Bronchial epithelial cell (primary cell): ENCODE measurements around the gene SPNS2. TPM values are rescaled to one million over a fixed set of nuclear protein-coding genes. Genes with fewer than 3 reads are reported as not detected.

Experiments
- DNase-seq: peaks from one replicate; pipeline ENCODE4 v3.0.0-alpha.2; 2010; ENCODE audit warnings: low read depth
- FAIRE-seq: peaks from 2 replicates; lab custom pipeline; 2011; peaks lifted over from hg19 to GRCh38; lab: Jason Lieb, UNC
- H3K27me3 ChIP-seq: 2 replicates; pipeline ENCODE4 v1.5.1; 2011; ENCODE audit warnings: low read length; ENCODE audit not compliant: control insufficient read depth, insufficient read depth
- H3K36me3 ChIP-seq: 2 replicates; pipeline ENCODE4 v1.5.1; 2011; ENCODE audit warnings: low read length; ENCODE audit not compliant: control insufficient read depth, insufficient read depth
- H3K4me3 ChIP-seq: 2 replicates; pipeline ENCODE4 v1.5.1; 2011; ENCODE audit warnings: mild to moderate bottlenecking, low read depth, low read length, control low read depth
- CTCF ChIP-seq: IDR thresholded peaks from 2 replicates; pipeline ENCODE4 v1.5.1; 2011; ENCODE audit warnings: mild to moderate bottlenecking, moderate library complexity, low read length, control low read depth, inconsistent platforms; ENCODE audit not compliant: insufficient read depth, severe bottlenecking
- total RNA-seq: library from RNA; depleted of rRNA; stranded (reverse); fragments of >200 nt; gene quantifications from 2 replicates; pipeline ENCODE4 v1.2.1, GENCODE V29; 2014

The SPNS2 gene
- total RNA-seq, 1 donor from 2014 or later = 3.9 TPM

GRCh38 chr17:4573115-4573514 is 74.4 kb downstream of the SPNS2 start:
- FAIRE-seq = no peak

GRCh38 chr17:4573669-4574068 is 75.0 kb downstream of the SPNS2 start:
- no peak for TF ChIP-seq CTCF
- FAIRE-seq (peak; percentile 36), DNase-seq (no peak)
- no peak overlapping the region for H3K4me3 ChIP-seq
- no peaks in the 10 kb centered on the region for H3K36me3 ChIP-seq
- no peaks in the 10 kb centered on the region for H3K27me3 ChIP-seq

More at GRCh38 chr17:4573115-4573514, 74.4 kb downstream of the SPNS2 start:
- no peaks in the 10 kb centered on the region for H3K27me3 ChIP-seq
- H3K36me3 ChIP-seq = no peaks in the 10 kb centered on the region
- TF ChIP-seq CTCF = no peak
- no peak for DNase-seq
- H3K4me3 ChIP-seq = no peak overlapping the region

GRCh38 chr17:4574448-4575045 is 75.9 kb downstream of the SPNS2 start:
- no peak for FAIRE-seq
- Histone ChIP-seq H3K4me3 (no peak overlapping the region), H3K27me3 (no peaks in the 10 kb centered on the region), H3K36me3 (no peaks in the 10 kb centered on the region)
- DNase-seq = no peak
- TF ChIP-seq CTCF = no peak

- Histone ChIP-seq H3K27me3 (no peaks in the 10 kb centered on the region), H3K36me3 (no peaks in the 10 kb centered on the region), H3K4me3 (no peak overlapping the region)
- TF ChIP-seq CTCF = no peak
- DNase-seq (no peak), FAIRE-seq (no peak)
Observed at GRCh38 chr17:4576161-4576558, 77.5 kb downstream of the SPNS2 start.

- Histone ChIP-seq H3K27me3 (no peaks in the 10 kb centered on the region), H3K4me3 (no peak overlapping the region), H3K36me3 (no peaks in the 10 kb centered on the region)
- DNase-seq (no peak), FAIRE-seq (no peak)
- TF ChIP-seq CTCF = no peak
Observed at GRCh38 chr17:4576729-4577322, 78.1 kb downstream of the SPNS2 start.
